IMR-90 (cell line): Measurements from ENCODE around the gene FTO. TPM values are rescaled to one million over a fixed set of nuclear protein-coding genes. Genes with fewer than 3 reads are reported as not detected.

Experiments used
- ATAC-seq: fragments of 200-7000 bp; cut with Tn5 transposase; 2 replicates; pipeline ENCODE4 v1.9.1; 2020; ENCODE audit warnings: low read depth, mild to moderate bottlenecking, moderate library complexity
- BruUV-seq: library from RNA; stranded (reverse); fragments of 400-500 nt; replicated peaks from 2 replicates; lab custom pipeline; 2021; lab: Mats Ljungman, UMichigan
- CTCF ChIA-PET: fragments of 300-600 bp; formaldehyde crosslinking; extraction: SDS; loops from one replicate; lab custom pipeline; 2021; ENCODE audit warnings: antibody characterized with exemption; lab: Yijun Ruan, JAX
- POLR2A ChIA-PET: fragments of 300-600 bp; sonication (Branson Sonifier 250); formaldehyde crosslinking; loops from one replicate; lab custom pipeline; 2022; ENCODE audit warnings: antibody characterized with exemption; ENCODE audit not compliant: unreplicated experiment; lab: Charles Lee
- DNase-seq: peaks from one replicate; pipeline ENCODE4 v3.0.0; 2013
- H2AFZ ChIP-seq: replicated peaks from 2 replicates; pipeline ENCODE3; 2013; ENCODE audit warnings: low read length, mild to moderate bottlenecking; ENCODE audit not compliant: poor library complexity
- H2AK5ac ChIP-seq: 2 replicates; pipeline ENCODE4 v1.6.1; 2013; ENCODE audit warnings: low read depth, low read length, inconsistent platforms
- H2AK9ac ChIP-seq: replicated peaks from 2 replicates; pipeline ENCODE3; 2013; ENCODE audit warnings: mild to moderate bottlenecking, low read depth, low read length, moderate library complexity; ENCODE audit not compliant: poor library complexity
- H2BK120ac ChIP-seq: 2 replicates; pipeline ENCODE4 v1.6.1; 2013; ENCODE audit warnings: low read depth, low read length, inconsistent platforms
- H2BK15ac ChIP-seq: 3 replicates; pipeline ENCODE4 v1.6.1; 2013; ENCODE audit warnings: low read depth, low read length, inconsistent platforms
- H2BK20ac ChIP-seq: 2 replicates; pipeline ENCODE4 v1.6.1; 2013; ENCODE audit warnings: low read depth, mild to moderate bottlenecking, inconsistent platforms, low read length, moderate library complexity
- H2BK5ac ChIP-seq: 2 replicates; pipeline ENCODE4 v1.6.1; 2013; ENCODE audit warnings: mild to moderate bottlenecking, low read depth, low read length, inconsistent platforms; ENCODE audit not compliant: poor library complexity, severe bottlenecking
- H3K14ac ChIP-seq: replicated peaks from 2 replicates; pipeline ENCODE4 v1.6.1; 2013; ENCODE audit warnings: low read depth, low read length, inconsistent platforms
- H3K18ac ChIP-seq: 2 replicates; pipeline ENCODE4 v1.6.1; 2013; ENCODE audit warnings: low read depth, low read length, control low read depth
- H3K23ac ChIP-seq: 2 replicates; pipeline ENCODE4 v1.6.1; 2013; ENCODE audit warnings: low read depth, low read length, inconsistent platforms
- H3K27ac ChIP-seq: 2 replicates; pipeline ENCODE4 v1.5.1; 2013; ENCODE audit warnings: mild to moderate bottlenecking, control low read depth, low read length; ENCODE audit not compliant: insufficient read depth
- H3K27me3 ChIP-seq: 2 replicates; pipeline ENCODE4 v1.6.1; 2013; ENCODE audit warnings: low read length; ENCODE audit not compliant: control insufficient read depth, insufficient read depth
- H3K36me3 ChIP-seq: 2 replicates; pipeline ENCODE4 v1.6.1; 2013; ENCODE audit warnings: low read length, mixed read lengths; ENCODE audit not compliant: control insufficient read depth, insufficient read depth
- H3K4ac ChIP-seq: 2 replicates; pipeline ENCODE4 v1.6.1; 2013; ENCODE audit warnings: low read depth, low read length, inconsistent platforms
- H3K4me1 ChIP-seq: 2 replicates; pipeline ENCODE4 v1.6.1; 2013; ENCODE audit warnings: low read length, mixed read lengths; ENCODE audit not compliant: control insufficient read depth, insufficient read depth
- H3K4me2 ChIP-seq: 2 replicates; pipeline ENCODE4 v1.6.1; 2013; ENCODE audit warnings: low read depth, mild to moderate bottlenecking, control low read depth, low read length, moderate library complexity
- H3K4me3 ChIP-seq: 2 replicates; pipeline ENCODE4 v1.5.1; 2013; ENCODE audit warnings: low read depth, mild to moderate bottlenecking, control low read depth, low read length, moderate library complexity; ENCODE audit not compliant: insufficient read depth
- H3K56ac ChIP-seq: 2 replicates; pipeline ENCODE4 v1.6.1; 2013; ENCODE audit warnings: low read length, inconsistent platforms; ENCODE audit not compliant: insufficient read depth; ENCODE audit errors: extremely low read depth
- H3K79me1 ChIP-seq, 2 experiments: 2 replicates each; pipeline ENCODE4 v1.6.1; 2013; ENCODE audit warnings: low read length in 2 of 2, inconsistent platforms in 1 of 2, low read depth in 1 of 2
- H3K9ac ChIP-seq: 2 replicates; pipeline ENCODE4 v1.6.1; 2013; ENCODE audit warnings: low read depth, low read length, control low read depth
- H3K9me1 ChIP-seq: 2 replicates; pipeline ENCODE4 v1.6.1; 2013; ENCODE audit warnings: low read length, inconsistent platforms; ENCODE audit not compliant: insufficient read depth
- H3K9me3 ChIP-seq: 2 replicates; pipeline ENCODE4 v1.6.1; 2013; ENCODE audit warnings: low read length; ENCODE audit not compliant: control insufficient read depth, insufficient read depth
- H4K20me1 ChIP-seq: 2 replicates; pipeline ENCODE4 v1.6.1; 2013; ENCODE audit warnings: low read length, inconsistent platforms; ENCODE audit not compliant: insufficient read depth
- H4K5ac ChIP-seq: 2 replicates; pipeline ENCODE4 v1.6.1; 2013; ENCODE audit warnings: mild to moderate bottlenecking, low read depth, low read length, control low read depth
- H4K8ac ChIP-seq, 2 experiments: 2 replicates each; pipeline ENCODE4 v1.6.1; 2013; ENCODE audit warnings: low read depth in 2 of 2, low read length in 2 of 2, control low read depth in 1 of 2, inconsistent platforms in 1 of 2
- H4K91ac ChIP-seq: 2 replicates; pipeline ENCODE4 v1.6.1; 2013; ENCODE audit warnings: low read depth, low read length, inconsistent platforms; ENCODE audit not compliant: insufficient read depth
- BHLHE40 ChIP-seq: fragments of 150-350 bp; IDR thresholded peaks from 2 replicates; pipeline ENCODE4 v1.6.1; 2016; ENCODE audit warnings: mild to moderate bottlenecking, low read depth, low read length
- CEBPB ChIP-seq: IDR thresholded peaks from 2 replicates; pipeline ENCODE4 v1.6.1; 2012; ENCODE audit warnings: low read depth, low read length, improper control_type of control experiment
- CHD1 ChIP-seq: IDR thresholded peaks from 2 replicates; pipeline ENCODE4 v1.6.1; 2012; ENCODE audit warnings: low read depth, low read length, improper control_type of control experiment
- FOS ChIP-seq: fragments of 150-350 bp; IDR thresholded peaks from 2 replicates; pipeline ENCODE4 v1.6.1; 2016; ENCODE audit warnings: low read depth, low read length
- MAFK ChIP-seq: IDR thresholded peaks from 2 replicates; pipeline ENCODE4 v1.6.1; 2012; ENCODE audit warnings: low read depth, low read length, improper control_type of control experiment
- MAZ ChIP-seq: IDR thresholded peaks from 2 replicates; pipeline ENCODE4 v1.6.1; 2012; ENCODE audit warnings: low read depth, mild to moderate bottlenecking, low read length, improper control_type of control experiment, moderate library complexity, borderline replicate concordance
- MXI1 ChIP-seq: IDR thresholded peaks from 2 replicates; pipeline ENCODE4 v1.6.1; 2012; ENCODE audit warnings: low read depth, mild to moderate bottlenecking, low read length, moderate library complexity, borderline replicate concordance
- NFE2L2 ChIP-seq: fragments of 150-350 bp; IDR thresholded peaks from 2 replicates; pipeline ENCODE4 v1.6.1; 2016; ENCODE audit warnings: low read depth, mild to moderate bottlenecking, low read length
- POLR2A ChIP-seq: IDR thresholded peaks from 2 replicates; pipeline ENCODE4 v1.6.1; 2012; ENCODE audit warnings: mild to moderate bottlenecking, low read depth, low read length
- RAD21 ChIP-seq: IDR thresholded peaks from 2 replicates; pipeline ENCODE4 v1.6.1; 2012; ENCODE audit warnings: low read length, improper control_type of control experiment
- RCOR1 ChIP-seq: IDR thresholded peaks from 2 replicates; pipeline ENCODE4 v1.6.1; 2012; ENCODE audit warnings: mild to moderate bottlenecking, low read length, improper control_type of control experiment; ENCODE audit not compliant: insufficient replicate concordance
- RFX5 ChIP-seq: IDR thresholded peaks from 2 replicates; pipeline ENCODE4 v1.8.0; 2012; ENCODE audit warnings: low read depth, mild to moderate bottlenecking, low read length, moderate library complexity
- SMC3 ChIP-seq: fragments of 150-350 bp; IDR thresholded peaks from 2 replicates; pipeline ENCODE4 v1.6.1; 2016; ENCODE audit warnings: low read depth, mild to moderate bottlenecking, antibody characterized with exemption, low read length, moderate library complexity
- WGBS, 2 experiments: methylation state at CpG; one replicate each; pipeline versions ENCODE4 v1.1.5 to v1.1.7; 2013; ENCODE audit warnings: missing lambda C conversion rate in 2 of 2; ENCODE audit not compliant: insufficient read length in 1 of 2; ENCODE audit errors: extremely low coverage in 2 of 2; 5-methylcytosine and 5-hydroxymethylcytosine counted together
- dilution Hi-C: fragments of 300-500 bp; cut with HindIII; formaldehyde crosslinking; loops from one replicate; pipeline ENCODE4 v1.14.3; 2018; ENCODE audit warnings: low sequenced_read_pairs; ENCODE audit not compliant: unreplicated experiment
- in situ Hi-C: fragments of 300-500 bp; cut with MboI; formaldehyde crosslinking; loops from 3 replicates; pipeline ENCODE4 v1.14.3; 2019; ENCODE audit warnings: low sequenced_read_pairs, inconsistent platforms, mixed read lengths
- intact Hi-C: fragments of 100-400 bp; cut with micrococcal nuclease; formaldehyde crosslinking; loops from 2 replicates; pipeline ENCODE4 v1.10.0; 2022
- polyA plus RNA-seq, 3 experiments: library from polyadenylated mRNA; depleted of rRNA; stranded (reverse); fragments of >200 nt; gene quantifications; 2 replicates each; pipeline ENCODE4 v1.2.3, GENCODE V29; 2012; ENCODE audit warnings: low replicate concordance in 1 of 3
- total RNA-seq: library from RNA; depleted of rRNA; stranded (reverse); fragments of >200 nt; gene quantifications from 2 replicates; pipeline ENCODE4 v1.2.3, GENCODE V29; 2012
- TF ChIP-seq, protein P1 (sequence below): fragments of 150-350 bp; IDR thresholded peaks from 2 replicates; pipeline ENCODE4 v1.6.1; 2016; ENCODE audit warnings: low read depth, mild to moderate bottlenecking, low read length, moderate library complexity, borderline replicate concordance
- TF ChIP-seq, protein P2 (sequence below): conservative IDR thresholded peaks from 2 replicates; pipeline ENCODE4 v1.5.1; 2012; ENCODE audit warnings: mild to moderate bottlenecking, low read depth, low read length, improper control_type of control experiment

FTO gene
- total and polyA plus RNA-seq, 2 of the 4 experiments (the other 2 are of a cell fraction), result 70.3 to 132 TPM

DNA sequence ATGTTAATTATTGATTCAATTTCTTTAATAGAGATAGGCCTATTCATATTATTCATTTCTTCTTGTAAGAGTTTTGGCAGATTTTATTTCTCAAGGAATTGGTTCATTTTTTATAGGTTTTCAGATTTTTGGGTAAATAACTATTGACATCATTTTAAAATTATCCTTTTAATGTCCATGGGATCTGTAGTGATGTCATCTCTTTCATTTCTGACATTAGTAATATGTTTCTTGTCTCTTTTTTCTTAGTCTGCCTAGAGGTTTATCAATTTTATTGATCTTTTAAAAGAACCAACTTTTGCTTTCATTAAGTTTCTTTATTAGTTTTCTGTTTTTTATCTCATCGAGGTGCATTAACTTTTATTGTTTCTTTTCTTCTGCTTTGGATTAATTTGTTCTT, 162.6 kb downstream of the FTO start:
- H3K56ac ChIP-seq, result no peak overlapping the region
- WGBS, 2 experiments, result no CpG with 5 or more reads among the region's 1 CpG
- no peak overlapping the region for H2BK15ac ChIP-seq
- no peak overlapping the region for H3K27ac ChIP-seq
- H3K4me1 ChIP-seq, result no peaks in the 10 kb centered on the region; the same call in 1 of the 2 replicates
- in situ Hi-C loops, result no loop called here
- H4K91ac ChIP-seq, result no peak overlapping the region
- no peaks in the 10 kb centered on the region for H3K27me3 ChIP-seq
- H3K36me3 ChIP-seq, result peaks cover 2% of the 10 kb centered on the region; the same call in 1 of the 2 replicates
- no peak overlapping the region for H4K8ac ChIP-seq
- no peak overlapping the region for H2AK9ac ChIP-seq
- H3K9me1 ChIP-seq, result no peaks in the 10 kb centered on the region
- no peak overlapping the region for H2BK5ac ChIP-seq
- H3K79me1 ChIP-seq, result peaks cover 0 to 8% of the 10 kb centered on the region in 2 experiments; a peak in 3 of 4 replicates
- no peak overlapping the region for H3K4ac ChIP-seq
- intact Hi-C loops, result no loop called here
- H4K5ac ChIP-seq, result no peak overlapping the region
- BruUV-seq, result no TSS peak
- H2AK5ac ChIP-seq, result no peak overlapping the region
- no peak overlapping the region for H3K18ac ChIP-seq
- H3K9ac ChIP-seq, result no peak overlapping the region
- CTCF ChIA-PET, result no interaction called here
- no peak overlapping the region for H2AFZ ChIP-seq
- no peak overlapping the region for H3K14ac ChIP-seq
- H3K23ac ChIP-seq, result no peak overlapping the region
- no peak overlapping the region for H2BK120ac ChIP-seq
- no peaks in the 10 kb centered on the region for H3K9me3 ChIP-seq
- TF ChIP-seq MXI1 (no peak), BHLHE40 (no peak), POLR2A (no peak), CEBPB (no peak), RCOR1 (no peak), MAZ (no peak), RAD21 (no peak), NFE2L2 (no peak), FOS (no peak), CHD1 (no peak), MAFK (no peak), RFX5 (no peak), SMC3 (no peak)
- TF ChIP-seq, protein P1, sequence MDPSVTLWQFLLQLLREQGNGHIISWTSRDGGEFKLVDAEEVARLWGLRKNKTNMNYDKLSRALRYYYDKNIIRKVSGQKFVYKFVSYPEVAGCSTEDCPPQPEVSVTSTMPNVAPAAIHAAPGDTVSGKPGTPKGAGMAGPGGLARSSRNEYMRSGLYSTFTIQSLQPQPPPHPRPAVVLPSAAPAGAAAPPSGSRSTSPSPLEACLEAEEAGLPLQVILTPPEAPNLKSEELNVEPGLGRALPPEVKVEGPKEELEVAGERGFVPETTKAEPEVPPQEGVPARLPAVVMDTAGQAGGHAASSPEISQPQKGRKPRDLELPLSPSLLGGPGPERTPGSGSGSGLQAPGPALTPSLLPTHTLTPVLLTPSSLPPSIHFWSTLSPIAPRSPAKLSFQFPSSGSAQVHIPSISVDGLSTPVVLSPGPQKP, result no peak
- TF ChIP-seq, protein P2, sequence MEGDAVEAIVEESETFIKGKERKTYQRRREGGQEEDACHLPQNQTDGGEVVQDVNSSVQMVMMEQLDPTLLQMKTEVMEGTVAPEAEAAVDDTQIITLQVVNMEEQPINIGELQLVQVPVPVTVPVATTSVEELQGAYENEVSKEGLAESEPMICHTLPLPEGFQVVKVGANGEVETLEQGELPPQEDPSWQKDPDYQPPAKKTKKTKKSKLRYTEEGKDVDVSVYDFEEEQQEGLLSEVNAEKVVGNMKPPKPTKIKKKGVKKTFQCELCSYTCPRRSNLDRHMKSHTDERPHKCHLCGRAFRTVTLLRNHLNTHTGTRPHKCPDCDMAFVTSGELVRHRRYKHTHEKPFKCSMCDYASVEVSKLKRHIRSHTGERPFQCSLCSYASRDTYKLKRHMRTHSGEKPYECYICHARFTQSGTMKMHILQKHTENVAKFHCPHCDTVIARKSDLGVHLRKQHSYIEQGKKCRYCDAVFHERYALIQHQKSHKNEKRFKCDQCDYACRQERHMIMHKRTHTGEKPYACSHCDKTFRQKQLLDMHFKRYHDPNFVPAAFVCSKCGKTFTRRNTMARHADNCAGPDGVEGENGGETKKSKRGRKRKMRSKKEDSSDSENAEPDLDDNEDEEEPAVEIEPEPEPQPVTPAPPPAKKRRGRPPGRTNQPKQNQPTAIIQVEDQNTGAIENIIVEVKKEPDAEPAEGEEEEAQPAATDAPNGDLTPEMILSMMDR, result no peak
- dilution Hi-C loops, result no loop called here
- POLR2A ChIA-PET, result no interaction called here
- no peak overlapping the region for H3K4me2 ChIP-seq
- no peak overlapping the region for H3K4me3 ChIP-seq
- no peaks in the 10 kb centered on the region for H4K20me1 ChIP-seq
- DNase-seq, result no peak
- H2BK20ac ChIP-seq, result no peak overlapping the region
- ATAC-seq, result no peak
